Activated naive CD4-positive, alpha-beta T cell treated with anti-CD3 and anti-CD28 coated beads, Interleukin-2, amount 50 U/mL, for 24 hours (primary cell): ENCODE measurements around the gene CABP7.
"Not testable (repeated sequence)": the region's sequence is repeated elsewhere in the genome, so short reads cannot be mapped to it uniquely, and the experiment has no call there.

Experiments used
- H3K27ac Mint-ChIP-seq: one replicate; pipeline ENCODE4 v1.8.0; 2021; ENCODE audit warnings: mild to moderate bottlenecking, mixed read lengths
- H3K27me3 Mint-ChIP-seq: one replicate; pipeline ENCODE4 v1.8.0; 2021; ENCODE audit warnings: mixed read lengths
- H3K36me3 Mint-ChIP-seq: one replicate; pipeline ENCODE4 v1.8.0; 2021; ENCODE audit warnings: mixed read lengths
- H3K4me1 Mint-ChIP-seq: one replicate; pipeline ENCODE4 v1.8.0; 2021; ENCODE audit warnings: mixed read lengths
- H3K4me3 Mint-ChIP-seq: one replicate; pipeline ENCODE4 v1.8.0; 2021; ENCODE audit warnings: mild to moderate bottlenecking, mixed read lengths
- H3K9me3 Mint-ChIP-seq: one replicate; pipeline ENCODE4 v1.8.0; 2021; ENCODE audit warnings: mixed read lengths

Gene CABP7

GRCh38 chr22:29747832-29748231 is 28.0 kb downstream of the CABP7 start:
- no peak overlapping the region for H3K27ac Mint-ChIP-seq
- H3K4me1 Mint-ChIP-seq, result peaks cover 26% of the 10 kb centered on the region
- no peaks in the 10 kb centered on the region for H3K27me3 Mint-ChIP-seq

GRCh38 chr22:29748248-29748893 is 28.6 kb downstream of the CABP7 start:
- no peak overlapping the region for H3K27ac Mint-ChIP-seq
- H3K9me3 Mint-ChIP-seq, result no peaks in the 10 kb centered on the region
- peaks cover 26% of the 10 kb centered on the region for H3K4me1 Mint-ChIP-seq
- H3K4me3 Mint-ChIP-seq, result no peak overlapping the region
- peaks cover 6% of the 10 kb centered on the region for H3K36me3 Mint-ChIP-seq
- no peaks in the 10 kb centered on the region for H3K27me3 Mint-ChIP-seq

More at GRCh38 chr22:29747832-29748231, 28.0 kb downstream of the CABP7 start:
- Mint-ChIP-seq H3K9me3 (no peaks in the 10 kb centered on the region), H3K4me3 (no peak overlapping the region), H3K36me3 (peaks cover 6% of the 10 kb centered on the region)

DNA sequence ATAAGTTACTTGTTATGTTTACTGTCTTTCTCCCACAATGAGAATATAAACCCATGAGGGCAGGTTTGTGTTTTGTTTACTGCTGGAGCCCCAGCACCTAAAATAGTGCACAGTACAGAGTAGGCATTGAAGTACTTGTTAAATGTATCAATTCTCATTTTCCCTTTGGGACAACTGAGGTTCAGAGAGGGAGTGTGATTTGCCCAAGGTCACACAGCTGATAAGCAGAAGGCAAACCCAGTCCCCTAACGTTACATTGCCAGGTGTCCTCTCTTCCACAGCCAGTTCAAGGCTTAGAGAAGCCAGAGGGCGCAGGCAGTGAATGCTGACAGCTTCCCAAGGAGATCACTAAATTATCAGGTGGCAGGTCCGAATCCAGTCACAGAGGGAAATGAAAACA is 30.2 kb downstream of the CABP7 start:
- no peak overlapping the region for H3K4me3 Mint-ChIP-seq
- no peak overlapping the region for H3K27ac Mint-ChIP-seq
- H3K36me3 Mint-ChIP-seq, result peaks cover 6% of the 10 kb centered on the region
- H3K27me3 Mint-ChIP-seq, result no peaks in the 10 kb centered on the region
- H3K9me3 Mint-ChIP-seq, result no peaks in the 10 kb centered on the region
- peaks cover 26% of the 10 kb centered on the region for H3K4me1 Mint-ChIP-seq

DNA sequence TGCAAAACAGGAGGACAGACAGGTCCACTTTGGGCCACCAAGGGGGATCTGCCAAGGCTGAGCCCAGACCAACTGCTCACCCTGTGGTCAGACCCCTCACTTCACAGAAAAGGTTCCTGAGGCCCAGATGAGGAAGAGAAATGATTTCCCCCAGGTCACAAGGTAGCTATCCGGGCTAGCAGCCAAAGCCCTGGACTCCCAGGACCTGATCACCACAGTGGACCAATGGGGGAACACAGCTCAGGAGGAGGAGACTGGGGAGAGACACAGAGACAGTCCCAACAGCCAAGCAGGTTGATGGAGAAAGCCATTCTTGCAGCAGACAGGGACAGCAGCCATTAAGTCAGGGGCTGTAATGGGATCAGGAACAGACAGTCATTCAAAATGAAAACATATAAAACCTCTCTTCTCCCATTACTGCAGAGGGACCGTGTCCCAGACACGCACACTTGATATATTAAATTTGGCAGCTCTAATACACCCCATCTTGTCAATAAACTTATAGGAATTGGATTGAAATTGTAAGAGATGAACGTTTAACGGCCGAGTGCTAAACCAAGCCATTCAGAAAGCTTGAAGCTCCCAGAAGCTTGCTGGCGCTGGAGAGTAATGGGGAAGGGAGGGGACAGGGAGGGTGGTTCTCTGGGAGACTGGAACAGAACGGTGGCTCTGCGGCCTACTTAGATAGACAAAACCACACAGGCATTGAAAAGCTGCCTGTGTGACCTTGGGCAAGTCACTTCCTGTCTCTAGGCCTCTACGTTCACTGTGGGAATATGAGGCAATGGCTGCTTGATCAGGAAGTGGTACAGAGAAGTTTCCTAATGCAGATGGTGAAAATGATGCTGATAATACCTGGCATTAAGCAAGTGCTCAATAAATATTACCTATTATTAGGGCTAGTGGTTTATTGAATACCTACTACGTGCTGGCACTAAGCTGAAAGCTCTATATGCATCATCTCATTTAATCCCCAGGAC is 31.0 kb downstream of the CABP7 start:
- peaks cover 26% of the 10 kb centered on the region for H3K4me1 Mint-ChIP-seq
- H3K36me3 Mint-ChIP-seq, result peaks cover 3% of the 10 kb centered on the region
- no peaks in the 10 kb centered on the region for H3K9me3 Mint-ChIP-seq
- H3K27me3 Mint-ChIP-seq, result no peaks in the 10 kb centered on the region
- peak overlapping the region; percentile 32 for H3K27ac Mint-ChIP-seq
- no peak overlapping the region for H3K4me3 Mint-ChIP-seq

DNA sequence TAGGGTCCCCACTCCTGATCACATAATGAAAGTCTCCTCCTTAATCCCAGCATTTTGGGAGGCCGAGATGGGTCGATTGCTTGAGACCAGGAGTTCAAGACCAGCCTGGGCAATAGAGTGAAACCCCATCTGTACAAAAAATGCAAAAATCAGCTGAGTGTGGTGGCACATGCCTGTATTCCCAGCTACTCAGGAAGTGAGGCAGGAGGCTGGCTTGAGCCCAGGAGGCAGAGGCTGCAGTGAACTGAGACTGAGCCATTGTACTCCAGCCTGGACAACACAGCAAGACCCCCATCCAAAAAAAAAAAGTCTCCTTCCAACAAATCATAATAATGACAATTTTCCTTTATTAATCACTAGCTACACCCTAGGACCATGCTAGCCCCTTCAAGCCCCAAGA is 31.9 kb downstream of the CABP7 start:
- peaks cover 26% of the 10 kb centered on the region for H3K4me1 Mint-ChIP-seq
- H3K36me3 Mint-ChIP-seq, result peaks cover 3% of the 10 kb centered on the region
- H3K27me3 Mint-ChIP-seq, result no peaks in the 10 kb centered on the region
- peak overlapping the region; percentile 35 for H3K27ac Mint-ChIP-seq
- no peaks in the 10 kb centered on the region for H3K9me3 Mint-ChIP-seq
- H3K4me3 Mint-ChIP-seq, result no peak overlapping the region

DNA sequence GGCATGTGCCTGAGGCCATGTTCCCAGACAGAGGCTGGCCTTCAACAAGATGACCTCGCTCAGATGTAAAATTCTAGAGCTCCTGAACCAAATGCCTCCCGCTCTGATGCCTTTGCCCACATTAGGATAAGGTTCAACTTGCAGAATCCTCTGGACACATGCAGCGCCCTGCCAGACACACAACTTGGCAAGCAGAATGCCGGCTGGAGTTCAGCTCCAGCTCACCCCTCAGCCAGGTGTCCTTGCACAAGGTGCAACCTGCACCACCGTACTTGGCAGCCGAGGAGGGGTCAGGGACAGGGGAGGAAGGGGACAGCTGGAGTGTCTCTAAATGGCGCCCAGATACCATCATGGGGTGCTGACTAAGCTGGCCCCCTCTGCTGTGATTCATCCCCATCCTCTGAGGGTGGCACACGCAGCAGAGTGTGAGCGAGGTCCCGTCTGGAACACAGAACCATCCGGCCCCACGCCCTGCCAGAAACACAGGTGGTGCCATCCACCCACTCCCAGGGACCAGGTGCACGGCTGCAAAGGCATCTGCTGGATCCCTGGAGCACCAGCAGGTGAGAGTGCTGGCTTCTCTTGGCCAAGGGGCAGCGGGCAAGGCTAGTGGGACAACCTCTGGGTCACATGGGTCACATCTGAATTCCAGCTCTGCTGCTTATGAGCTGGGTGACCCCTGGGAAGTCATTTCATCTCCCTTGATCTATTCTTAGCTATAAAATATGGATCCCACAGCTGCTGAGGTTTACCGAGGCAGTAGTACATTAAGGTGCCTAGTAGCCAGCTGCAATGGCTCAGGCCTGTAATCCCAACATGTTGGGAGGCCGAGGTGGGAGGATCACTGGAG is 34.2 kb downstream of the CABP7 start:
- H3K4me1 Mint-ChIP-seq, result peaks cover 26% of the 10 kb centered on the region
- no peaks in the 10 kb centered on the region for H3K27me3 Mint-ChIP-seq

GRCh38 chr22:29754658-29755395 is 35.0 kb downstream of the CABP7 start:
- H3K27ac Mint-ChIP-seq, H3K4me3 Mint-ChIP-seq, H3K9me3 Mint-ChIP-seq, H3K36me3 Mint-ChIP-seq, H3K27me3 Mint-ChIP-seq: not testable (repeated sequence)
- H3K4me1 Mint-ChIP-seq, result peaks cover 24% of the 10 kb centered on the region

More for the DNA sequence above, 34.2 kb downstream of the CABP7 start:
- Mint-ChIP-seq H3K4me3 (no peak overlapping the region), H3K36me3 (no peaks in the 10 kb centered on the region), H3K9me3 (no peaks in the 10 kb centered on the region), H3K27ac (no peak overlapping the region)

DNA sequence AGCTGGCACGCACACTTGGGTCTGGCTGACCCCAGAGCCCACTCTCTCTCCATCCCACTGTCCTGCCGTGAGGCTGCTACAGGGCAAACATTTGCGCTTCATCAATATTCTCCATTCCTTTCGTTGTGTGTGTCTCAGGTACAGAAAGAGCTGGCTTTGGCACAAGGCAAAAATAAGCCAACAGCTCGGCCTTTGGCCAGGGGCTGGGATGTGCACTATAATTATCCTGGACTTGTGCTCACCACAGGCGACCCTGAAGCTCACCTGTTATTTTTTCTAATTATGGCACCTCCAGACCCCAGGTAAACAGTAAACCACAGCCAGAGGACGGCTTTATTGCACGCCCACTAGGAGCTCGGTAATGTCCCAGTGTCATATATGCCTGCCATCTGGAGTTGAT is 36.1 kb downstream of the CABP7 start:
- Mint-ChIP-seq H3K4me1 (peaks cover 13% of the 10 kb centered on the region), H3K9me3 (no peaks in the 10 kb centered on the region), H3K27ac (no peak overlapping the region), H3K36me3 (no peaks in the 10 kb centered on the region), H3K27me3 (no peaks in the 10 kb centered on the region), H3K4me3 (no peak overlapping the region)

DNA sequence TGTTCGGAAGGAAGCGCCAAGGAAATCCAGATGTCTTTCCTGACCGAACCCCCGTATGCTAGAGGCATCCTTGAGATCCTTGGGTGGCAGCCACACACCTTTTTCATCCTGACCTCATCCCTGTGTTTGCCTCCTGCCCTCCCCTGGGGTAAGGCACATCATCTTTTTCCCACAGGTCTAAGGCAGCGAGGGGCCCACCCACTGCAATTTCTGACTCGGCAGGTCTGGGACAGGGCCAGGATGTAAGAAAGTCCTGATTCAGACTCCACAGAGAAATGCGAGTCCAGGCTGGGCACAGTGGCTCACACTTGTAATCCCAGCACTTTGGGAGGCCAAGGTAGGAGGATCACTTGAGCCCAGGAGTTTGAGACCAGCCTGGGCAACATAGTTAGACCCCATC is 36.5 kb downstream of the CABP7 start:
- Mint-ChIP-seq H3K36me3 (no peaks in the 10 kb centered on the region), H3K4me3 (no peak overlapping the region), H3K4me1 (peaks cover 9% of the 10 kb centered on the region), H3K27me3 (no peaks in the 10 kb centered on the region), H3K27ac (no peak overlapping the region), H3K9me3 (no peaks in the 10 kb centered on the region)

- Mint-ChIP-seq H3K27ac (no peak overlapping the region), H3K27me3 (no peaks in the 10 kb centered on the region), H3K4me3 (no peak overlapping the region), H3K36me3 (no peaks in the 10 kb centered on the region), H3K9me3 (no peaks in the 10 kb centered on the region), H3K4me1 (peaks cover 3% of the 10 kb centered on the region)
Observed at GRCh38 chr22:29757096-29757495, 37.3 kb downstream of the CABP7 start.

DNA sequence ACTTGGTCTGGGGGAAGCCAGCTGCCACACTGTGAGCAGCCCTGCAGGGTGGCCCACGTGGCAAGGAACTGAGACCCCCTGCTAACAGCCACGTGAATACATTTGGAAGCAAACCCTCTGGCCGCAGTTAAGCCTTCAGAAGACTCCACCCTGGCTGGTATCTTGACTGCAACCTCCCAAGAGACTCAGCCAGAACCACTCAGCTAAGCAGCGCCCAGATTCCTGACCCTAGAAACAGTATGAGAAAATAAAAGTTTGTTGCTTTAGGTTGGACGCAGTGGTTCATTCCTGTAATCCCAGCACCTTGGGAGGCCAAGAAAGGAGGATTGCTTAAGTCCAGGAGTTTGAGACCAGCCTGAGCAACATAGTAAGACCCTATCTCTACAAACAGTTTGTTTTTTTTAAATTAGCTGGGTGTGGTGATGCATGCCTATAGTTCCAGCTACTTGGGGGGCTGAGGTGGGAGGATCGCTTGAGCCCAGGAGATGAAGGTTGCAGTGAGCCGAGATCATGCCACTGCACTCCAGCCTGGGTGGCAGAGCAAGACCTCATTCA is 38.3 kb downstream of the CABP7 start:
- Mint-ChIP-seq H3K27ac (no peak overlapping the region), H3K4me1 (no peaks in the 10 kb centered on the region), H3K27me3 (no peaks in the 10 kb centered on the region), H3K9me3 (no peaks in the 10 kb centered on the region), H3K4me3 (no peak overlapping the region), H3K36me3 (no peaks in the 10 kb centered on the region)

DNA sequence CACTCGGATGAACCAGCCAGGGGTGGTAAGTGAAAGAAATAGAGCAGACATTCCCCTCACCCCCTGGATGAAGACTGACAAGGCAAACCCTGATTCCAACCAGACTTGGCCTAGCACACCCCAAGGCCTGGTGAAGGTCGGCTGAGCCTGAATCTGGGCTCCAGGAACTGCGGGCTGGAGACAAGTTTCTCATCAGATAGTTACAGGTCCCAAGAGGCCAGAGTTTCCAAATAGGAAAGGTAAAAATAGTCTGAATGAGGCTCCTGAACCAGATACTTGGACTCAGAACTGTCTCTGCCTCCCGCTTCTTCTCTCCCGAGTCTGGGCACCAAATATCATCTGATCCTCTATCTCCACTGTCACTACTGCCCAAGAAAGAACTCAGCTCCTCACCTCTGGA is 39.2 kb downstream of the CABP7 start:
- H3K27me3 Mint-ChIP-seq, result no peaks in the 10 kb centered on the region
- H3K9me3 Mint-ChIP-seq, result no peaks in the 10 kb centered on the region
- no peaks in the 10 kb centered on the region for H3K4me1 Mint-ChIP-seq
- no peak overlapping the region for H3K4me3 Mint-ChIP-seq
- H3K36me3 Mint-ChIP-seq, result no peaks in the 10 kb centered on the region
- peak overlapping the region; percentile 4 for H3K27ac Mint-ChIP-seq

DNA sequence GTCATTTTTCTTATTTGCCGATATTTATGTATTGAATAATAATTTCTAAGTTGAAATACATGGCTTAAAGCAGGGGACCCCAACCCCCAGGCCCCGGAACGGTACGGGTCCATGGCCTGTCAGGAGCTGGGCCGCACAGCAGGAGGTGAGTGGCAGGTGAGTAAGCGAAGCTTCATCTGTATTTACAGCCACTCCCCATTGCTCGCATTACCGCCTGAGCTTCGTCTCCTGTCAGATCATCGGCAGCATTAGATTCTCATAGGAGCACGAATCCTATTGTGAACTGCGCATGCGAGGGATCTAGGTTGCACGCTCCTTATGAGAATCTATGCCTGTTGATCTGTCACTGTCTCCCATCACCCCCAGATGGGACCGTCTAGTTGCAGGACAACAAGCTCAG is 42.5 kb downstream of the CABP7 start:
- Mint-ChIP-seq H3K27ac (no peak overlapping the region), H3K9me3 (no peaks in the 10 kb centered on the region), H3K27me3 (no peaks in the 10 kb centered on the region), H3K36me3 (no peaks in the 10 kb centered on the region), H3K4me1 (peaks cover 19% of the 10 kb centered on the region), H3K4me3 (no peak overlapping the region)

DNA sequence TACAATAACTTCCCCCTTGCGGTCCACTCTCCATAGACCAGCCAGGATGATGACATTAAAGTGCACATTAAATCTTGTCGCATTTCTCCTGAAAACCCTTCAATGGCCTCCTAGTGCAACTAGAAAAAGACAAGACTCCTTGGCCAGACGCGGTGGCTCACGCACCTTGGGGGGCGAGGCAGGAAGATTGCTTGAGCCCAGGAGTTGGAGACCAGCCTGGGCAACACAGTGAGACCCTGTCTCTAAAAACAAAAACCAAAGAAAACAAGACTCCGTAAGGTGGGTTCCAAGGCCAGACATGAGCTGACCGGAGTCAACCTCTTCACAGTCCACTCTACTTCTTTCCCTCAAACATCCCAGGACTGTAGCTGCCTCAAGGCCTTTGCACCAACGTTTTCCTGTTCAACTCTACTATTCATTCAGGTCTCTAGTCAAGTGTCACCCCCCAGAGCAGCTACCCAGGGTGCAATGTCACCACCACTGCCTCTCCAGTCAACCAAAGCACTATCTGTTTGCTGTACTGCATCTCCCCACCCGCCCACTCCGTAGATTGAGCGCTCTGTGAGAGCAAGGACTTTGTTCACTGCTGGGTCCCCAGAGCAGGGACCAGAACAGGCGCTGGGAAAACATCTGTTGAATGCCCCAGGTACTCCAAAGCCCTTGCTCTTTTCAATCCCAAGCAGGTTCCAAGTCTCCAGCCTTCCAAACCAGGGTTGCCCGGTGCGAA is 46.3 kb downstream of the CABP7 start:
- Mint-ChIP-seq H3K27me3 (no peaks in the 10 kb centered on the region), H3K9me3 (no peaks in the 10 kb centered on the region), H3K4me3 (peak overlapping the region; percentile 99), H3K4me1 (peaks cover 39% of the 10 kb centered on the region), H3K36me3 (peaks cover 6% of the 10 kb centered on the region), H3K27ac (peak overlapping the region; percentile 99)
